Esophagus squamous epithelium (tissue), 4 donors: ENCODE measurements around the gene KDM4C.

Source experiments
- POLR2A ChIP-seq, 4 donors: fragments of 450-650 bp; IDR thresholded peaks; one replicate each; pipeline ENCODE4 v1.6.1; 2017; ENCODE audit warnings: antibody characterized with exemption in 4 of 4, mild to moderate bottlenecking in 4 of 4, moderate library complexity in 3 of 4
- TF ChIP-seq, protein P1 (sequence below), 6 experiments: fragments of 450-650 bp in 4 of 6; fragments of 200-600 bp in 2 of 6; sonication (generic) in 2 of 6; IDR thresholded peaks; one replicate each; pipeline ENCODE4 v1.5.1; 2016 to 2019; ENCODE audit warnings: antibody characterized with exemption in 6 of 6, mild to moderate bottlenecking in 4 of 6, moderate library complexity in 4 of 6

DNA sequence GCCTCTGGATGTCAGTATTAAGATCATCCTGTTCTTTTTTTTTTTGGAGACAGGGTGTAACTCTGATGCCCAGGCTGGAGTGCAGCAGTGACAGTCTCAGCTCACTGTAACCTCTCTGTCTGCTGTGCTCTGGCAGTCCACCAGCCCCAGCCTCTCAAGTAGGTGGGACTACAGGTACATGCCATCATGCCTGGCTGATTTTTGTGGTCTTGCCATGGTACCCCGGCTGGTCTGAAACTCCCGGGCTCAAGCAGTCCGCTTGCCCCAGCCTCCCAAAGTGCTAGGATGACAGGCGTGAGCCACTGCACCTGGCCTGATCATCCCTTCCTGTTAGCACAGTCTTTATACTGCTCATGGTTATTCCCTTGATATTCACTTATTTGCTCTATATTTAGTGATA, 3.5 kb downstream of the KDM4C start:
- TF ChIP-seq, protein P1, sequence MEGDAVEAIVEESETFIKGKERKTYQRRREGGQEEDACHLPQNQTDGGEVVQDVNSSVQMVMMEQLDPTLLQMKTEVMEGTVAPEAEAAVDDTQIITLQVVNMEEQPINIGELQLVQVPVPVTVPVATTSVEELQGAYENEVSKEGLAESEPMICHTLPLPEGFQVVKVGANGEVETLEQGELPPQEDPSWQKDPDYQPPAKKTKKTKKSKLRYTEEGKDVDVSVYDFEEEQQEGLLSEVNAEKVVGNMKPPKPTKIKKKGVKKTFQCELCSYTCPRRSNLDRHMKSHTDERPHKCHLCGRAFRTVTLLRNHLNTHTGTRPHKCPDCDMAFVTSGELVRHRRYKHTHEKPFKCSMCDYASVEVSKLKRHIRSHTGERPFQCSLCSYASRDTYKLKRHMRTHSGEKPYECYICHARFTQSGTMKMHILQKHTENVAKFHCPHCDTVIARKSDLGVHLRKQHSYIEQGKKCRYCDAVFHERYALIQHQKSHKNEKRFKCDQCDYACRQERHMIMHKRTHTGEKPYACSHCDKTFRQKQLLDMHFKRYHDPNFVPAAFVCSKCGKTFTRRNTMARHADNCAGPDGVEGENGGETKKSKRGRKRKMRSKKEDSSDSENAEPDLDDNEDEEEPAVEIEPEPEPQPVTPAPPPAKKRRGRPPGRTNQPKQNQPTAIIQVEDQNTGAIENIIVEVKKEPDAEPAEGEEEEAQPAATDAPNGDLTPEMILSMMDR (IDR thresholded peaks at IDR 0.05) = no peak
- TF ChIP-seq POLR2A (IDR thresholded peaks at IDR 0.05) = no peak
